GM10266 (cell line): ENCODE results near the gene DAPK2.

Experiments
- DNase-seq: peaks from one replicate; pipeline ENCODE4 v3.0.0; 2012; ENCODE audit errors: extremely low spot score
- TF ChIP-seq, protein P1 (sequence below): IDR thresholded peaks from 2 replicates; pipeline ENCODE4 v1.5.1; 2012; ENCODE audit warnings: mild to moderate bottlenecking, low read depth; ENCODE audit not compliant: control insufficient read depth, insufficient read depth; ENCODE audit errors: missing control alignments

The DAPK2 gene

DNA sequence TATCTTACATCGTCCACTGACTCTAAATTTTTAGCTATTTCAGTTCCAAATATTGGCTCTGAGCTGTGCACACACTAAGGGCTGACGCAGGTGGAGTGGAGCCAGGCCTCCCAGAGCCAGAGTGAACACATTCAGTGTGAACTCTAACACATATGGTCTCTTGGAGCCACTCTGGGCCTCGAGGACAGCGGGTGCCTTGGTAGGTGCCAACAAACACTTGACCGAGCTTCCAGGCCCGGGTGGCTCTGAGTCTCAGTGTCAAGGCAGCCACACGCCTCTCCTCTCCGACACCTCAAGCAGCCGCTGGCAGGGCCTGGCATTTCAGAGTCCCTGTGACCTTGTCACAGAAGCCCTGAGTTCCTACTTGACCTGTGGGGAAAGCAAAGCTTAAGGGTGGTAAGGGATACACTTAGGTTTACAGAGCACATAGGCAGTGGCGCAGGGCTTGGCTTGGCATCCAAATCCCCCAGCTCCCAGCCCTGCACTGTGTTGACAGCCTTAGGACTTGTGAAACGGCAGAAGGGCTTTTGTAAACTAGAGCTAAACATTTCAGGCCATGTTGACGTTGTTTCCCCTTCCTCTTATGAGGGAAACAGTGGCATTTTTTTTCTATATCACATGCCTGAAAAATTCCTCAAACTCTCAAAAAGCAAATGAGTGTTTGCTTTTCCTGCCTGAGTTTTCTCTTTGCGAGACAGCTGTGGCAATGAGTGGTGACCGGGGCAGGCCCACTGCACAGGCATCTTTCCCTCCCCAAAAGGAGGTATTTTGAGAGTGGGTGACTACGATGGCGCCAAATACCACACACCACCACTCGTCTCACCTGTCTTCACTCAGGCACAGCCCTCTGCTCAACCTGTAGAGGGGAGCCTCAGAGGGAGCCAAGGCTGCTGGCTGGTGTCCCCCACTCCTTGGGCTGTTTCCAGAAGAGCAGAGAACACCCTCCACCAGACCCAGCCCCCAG lies 60.8 kb downstream of the DAPK2 start:
- TF ChIP-seq, protein P1, sequence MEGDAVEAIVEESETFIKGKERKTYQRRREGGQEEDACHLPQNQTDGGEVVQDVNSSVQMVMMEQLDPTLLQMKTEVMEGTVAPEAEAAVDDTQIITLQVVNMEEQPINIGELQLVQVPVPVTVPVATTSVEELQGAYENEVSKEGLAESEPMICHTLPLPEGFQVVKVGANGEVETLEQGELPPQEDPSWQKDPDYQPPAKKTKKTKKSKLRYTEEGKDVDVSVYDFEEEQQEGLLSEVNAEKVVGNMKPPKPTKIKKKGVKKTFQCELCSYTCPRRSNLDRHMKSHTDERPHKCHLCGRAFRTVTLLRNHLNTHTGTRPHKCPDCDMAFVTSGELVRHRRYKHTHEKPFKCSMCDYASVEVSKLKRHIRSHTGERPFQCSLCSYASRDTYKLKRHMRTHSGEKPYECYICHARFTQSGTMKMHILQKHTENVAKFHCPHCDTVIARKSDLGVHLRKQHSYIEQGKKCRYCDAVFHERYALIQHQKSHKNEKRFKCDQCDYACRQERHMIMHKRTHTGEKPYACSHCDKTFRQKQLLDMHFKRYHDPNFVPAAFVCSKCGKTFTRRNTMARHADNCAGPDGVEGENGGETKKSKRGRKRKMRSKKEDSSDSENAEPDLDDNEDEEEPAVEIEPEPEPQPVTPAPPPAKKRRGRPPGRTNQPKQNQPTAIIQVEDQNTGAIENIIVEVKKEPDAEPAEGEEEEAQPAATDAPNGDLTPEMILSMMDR, result no peak
- no peak for DNase-seq

DNA sequence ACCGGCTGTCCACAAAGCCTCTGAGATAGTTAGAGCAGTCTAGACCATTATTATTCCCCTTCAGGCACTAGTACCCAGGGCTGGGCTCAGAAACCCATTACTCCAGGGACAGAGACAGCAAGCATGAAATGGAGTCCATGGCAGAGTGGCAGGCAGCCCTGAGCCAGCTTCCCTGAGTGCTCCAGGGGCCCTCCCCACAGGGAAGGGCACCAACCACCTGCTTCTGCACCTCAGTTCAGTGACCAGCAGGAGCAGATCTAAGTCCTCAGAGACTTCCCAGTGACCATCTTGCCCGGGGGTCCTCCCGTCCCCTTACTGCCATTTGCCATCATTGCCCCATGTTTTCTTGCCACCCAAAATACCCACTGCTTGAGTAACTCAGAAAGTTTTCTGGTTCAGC lies 62.0 kb downstream of the DAPK2 start:
- DNase-seq, result no peak

DNA sequence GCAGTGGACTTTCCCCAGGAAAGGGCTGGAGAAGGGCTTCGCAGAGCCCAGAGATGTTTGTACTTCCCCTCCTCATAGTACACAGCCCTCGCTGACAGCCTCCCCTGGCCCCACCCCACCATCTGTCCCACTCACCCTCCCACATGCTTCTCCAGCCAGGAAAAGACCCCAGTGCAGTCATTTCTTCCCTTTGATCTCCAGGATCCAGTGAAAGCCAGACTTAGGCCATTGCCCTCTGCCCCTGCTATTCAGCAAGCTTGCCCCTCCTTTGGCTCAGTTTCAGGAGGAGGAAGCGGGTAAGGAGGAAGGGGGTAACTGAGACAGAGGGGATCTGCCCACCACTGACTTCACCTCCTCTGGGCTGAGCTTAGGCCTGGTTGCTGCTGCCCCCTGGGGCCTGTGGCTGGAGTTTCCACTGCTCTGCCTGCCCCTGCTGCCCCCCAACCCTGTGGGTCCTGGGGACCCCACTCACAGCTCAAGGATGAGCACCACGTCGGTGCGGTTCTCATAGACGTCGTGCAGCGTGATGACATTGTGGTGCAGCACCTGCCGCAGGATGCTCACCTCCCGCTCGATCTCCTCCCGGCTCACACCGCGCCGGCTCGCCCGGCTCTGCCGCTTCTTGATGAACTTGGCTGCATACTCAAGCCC lies 63.1 kb downstream of the DAPK2 start:
- DNase-seq, result no peak

More for the DNA sequence above, 62.0 kb downstream of the DAPK2 start:
- TF ChIP-seq, protein P1, result no peak

DNA sequence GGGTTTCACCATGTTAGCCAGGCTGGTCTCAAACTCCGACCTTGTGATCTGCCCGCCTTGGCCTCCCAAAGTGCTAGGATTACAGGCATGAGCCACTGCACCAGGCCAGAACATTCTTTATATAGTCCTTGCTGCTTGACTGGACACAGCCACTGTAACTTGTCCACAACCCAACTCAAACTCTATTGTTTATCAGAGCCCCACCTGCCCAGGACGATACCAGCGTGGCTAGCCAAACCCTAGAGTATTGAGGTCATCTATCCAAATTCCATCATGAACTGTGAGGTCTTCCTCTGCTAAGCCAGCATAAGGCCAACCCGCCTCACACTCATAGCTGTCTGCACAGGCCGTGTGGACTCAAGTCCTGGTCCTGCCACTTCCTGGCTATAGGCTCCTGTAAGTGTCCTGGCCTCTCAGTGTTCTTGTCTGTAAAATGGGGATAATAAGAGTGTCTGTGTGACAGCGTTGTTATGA lies 63.9 kb downstream of the DAPK2 start:
- no peak for DNase-seq
- TF ChIP-seq, protein P1, result no peak

More for the DNA sequence above, 63.1 kb downstream of the DAPK2 start:
- TF ChIP-seq, protein P1, result peak; percentile 37

DNA sequence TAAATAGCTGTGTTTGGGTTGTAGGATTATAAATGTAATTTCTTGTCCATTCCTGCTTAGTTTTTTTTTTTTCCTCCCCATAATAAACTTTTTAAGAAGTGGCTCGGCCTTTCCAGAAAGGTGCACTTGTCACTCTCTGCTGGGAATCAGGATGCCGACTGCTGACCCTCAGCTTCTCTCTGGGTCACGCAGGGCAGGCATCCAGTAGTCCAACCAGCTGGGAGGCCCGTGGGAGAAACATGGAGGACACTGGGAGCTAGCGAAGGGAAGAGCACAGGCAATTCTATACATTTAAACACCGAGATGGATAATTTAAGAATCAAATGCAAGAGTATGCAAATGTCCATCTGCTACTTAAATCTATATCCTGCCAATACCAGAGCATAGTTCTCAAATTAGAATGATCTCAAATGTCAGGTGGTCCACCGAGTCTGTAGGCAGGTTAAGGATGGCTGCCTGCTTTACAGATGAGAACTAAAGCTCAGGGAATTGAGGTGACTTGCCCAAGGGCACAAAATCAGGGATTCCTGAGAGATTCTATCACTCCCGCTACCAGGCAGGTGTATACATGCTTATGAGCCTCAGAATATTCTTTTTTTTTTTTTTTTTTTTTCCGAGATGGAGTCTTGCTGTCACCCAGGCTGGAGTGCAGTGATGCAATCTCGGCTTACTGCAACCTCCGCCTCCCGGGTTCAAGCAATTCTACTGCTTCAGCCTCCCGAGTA lies 64.5 kb downstream of the DAPK2 start:
- no peak for DNase-seq

DNA sequence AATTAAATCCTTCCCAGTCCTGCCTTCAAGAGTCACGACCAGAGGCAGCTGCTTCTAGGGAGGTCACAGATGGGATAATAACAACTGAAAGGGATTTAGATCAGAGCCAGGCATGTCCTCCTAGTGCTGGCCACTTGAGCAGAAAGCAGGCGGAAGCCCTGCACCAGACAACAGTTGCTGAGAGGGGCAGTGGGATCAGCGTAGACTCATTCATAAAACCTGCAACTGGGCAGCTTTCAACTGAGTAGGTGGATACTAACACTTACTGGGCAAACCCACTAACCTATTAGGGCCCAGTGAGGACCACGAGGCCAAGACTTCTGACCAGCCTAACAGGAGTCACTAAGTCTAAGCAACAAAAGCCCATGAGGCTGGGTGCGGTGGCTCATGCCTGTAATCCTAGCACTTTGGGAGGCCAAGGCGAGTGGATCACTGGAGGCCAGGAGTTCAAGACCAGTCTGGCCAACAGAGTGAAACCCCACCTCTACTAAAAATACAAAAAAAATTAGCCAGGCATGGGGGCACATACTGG lies 67.0 kb downstream of the DAPK2 start:
- no peak for DNase-seq
- TF ChIP-seq, protein P1, result no peak

More for the DNA sequence above, 64.5 kb downstream of the DAPK2 start:
- TF ChIP-seq, protein P1, result no peak
